ENCODE measurements around the gene MAP3K1.

Gene MAP3K1

GRCh38 chr5:56909294-56910209 lies 94.2 kb downstream of the MAP3K1 start, which contains the start of gene SETD9:
Gene SETD9 (plus strand): TSS chr5:56909596. CDS start chr5:56909646, 50 bp downstream.
- DNase-seq (ENCODE audit: low read depth) = peak; percentile 86

- DNase-seq (ENCODE audit: low read depth) = no peak
These were observed 95.0 kb downstream of the MAP3K1 start for GRCh38 chr5:56910210-56910965.

GRCh38 chr5:56913766-56914165 lies 98.4 kb downstream of the MAP3K1 start:
- DNase-seq (ENCODE audit: low read depth) = no peak

GRCh38 chr5:56914678-56915077 lies 99.3 kb downstream of the MAP3K1 start:
- no peak for DNase-seq (ENCODE audit: low read depth)

GRCh38 chr5:56917534-56917933 lies 102.2 kb downstream of the MAP3K1 start:
- DNase-seq (ENCODE audit: low read depth) = no peak

- no peak for DNase-seq (ENCODE audit: low read depth)
These were observed 102.7 kb downstream of the MAP3K1 start for GRCh38 chr5:56918054-56918453.

- DNase-seq (ENCODE audit: low read depth) = no peak
These were observed 104.8 kb downstream of the MAP3K1 start for GRCh38 chr5:56919942-56920662.

GRCh38 chr5:56922922-56923321 lies 107.6 kb downstream of the MAP3K1 start:
- no peak for DNase-seq (ENCODE audit: low read depth)

- no peak for DNase-seq (ENCODE audit: low read depth)
These were observed 119.0 kb downstream of the MAP3K1 start for GRCh38 chr5:56934325-56934724.

- DNase-seq (ENCODE audit: low read depth) = no peak
These were observed 123.5 kb downstream of the MAP3K1 start for GRCh38 chr5:56938858-56939257.

- no peak for DNase-seq (ENCODE audit: low read depth)
These were observed 126.6 kb downstream of the MAP3K1 start for GRCh38 chr5:56941981-56942380.

Data from activated T-helper 9 cell treated with anti-CD3 and anti-CD28 coated beads, Interleukin-2, amount 50 U/mL, for 16 hours (primary cell).